SK-N-MC (cell line): ENCODE measurements around the gene TNFAIP2.

Source experiments
- DNase-seq: peaks from one replicate; pipeline ENCODE4 v3.0.0-alpha.2; 2011; ENCODE audit warnings: low read depth, low spot score
- H3K27ac ChIP-seq: fragments of 200-600 bp; sonication (generic); 2 replicates; pipeline ENCODE4 v1.5.1; 2016; ENCODE audit warnings: mixed run types
- H3K36me3 ChIP-seq: fragments of 200-600 bp; sonication (generic); 2 replicates; pipeline ENCODE4 v1.6.1; 2017; ENCODE audit warnings: antibody characterized with exemption, low read length, mixed read lengths; ENCODE audit not compliant: insufficient read depth
- H3K4me3 ChIP-seq: fragments of 200-600 bp; sonication (generic); 2 replicates; pipeline ENCODE4 v1.5.1; 2016
- H3K9ac ChIP-seq: fragments of 200-600 bp; sonication (generic); 2 replicates; pipeline ENCODE4 v1.8.0; 2017; ENCODE audit warnings: mixed run types, mixed read lengths; ENCODE audit not compliant: insufficient read length
- H3K9me3 ChIP-seq: fragments of 200-600 bp; sonication (generic); 2 replicates; pipeline ENCODE4 v1.6.1; 2017; ENCODE audit warnings: low read depth, mild to moderate bottlenecking, antibody characterized with exemption, low read length, moderate library complexity, mixed read lengths
- EZH2 ChIP-seq: fragments of 200-600 bp; sonication (generic); IDR thresholded peaks from one replicate; pipeline ENCODE4 v1.6.1; 2017; ENCODE audit warnings: antibody characterized with exemption
- FOXP2 ChIP-seq: optimal IDR thresholded peaks from 2 replicates; pipeline ENCODE3; 2011; ENCODE audit warnings: mild to moderate bottlenecking, moderate library complexity; ENCODE audit not compliant: insufficient read depth; ENCODE audit errors: extremely low read length, control extremely low read depth
- POLR2AphosphoS5 ChIP-seq: IDR thresholded peaks from 2 replicates; pipeline ENCODE4 v1.6.1; 2012; ENCODE audit warnings: mild to moderate bottlenecking, low read depth, low read length, borderline replicate concordance

Gene TNFAIP2

DNA sequence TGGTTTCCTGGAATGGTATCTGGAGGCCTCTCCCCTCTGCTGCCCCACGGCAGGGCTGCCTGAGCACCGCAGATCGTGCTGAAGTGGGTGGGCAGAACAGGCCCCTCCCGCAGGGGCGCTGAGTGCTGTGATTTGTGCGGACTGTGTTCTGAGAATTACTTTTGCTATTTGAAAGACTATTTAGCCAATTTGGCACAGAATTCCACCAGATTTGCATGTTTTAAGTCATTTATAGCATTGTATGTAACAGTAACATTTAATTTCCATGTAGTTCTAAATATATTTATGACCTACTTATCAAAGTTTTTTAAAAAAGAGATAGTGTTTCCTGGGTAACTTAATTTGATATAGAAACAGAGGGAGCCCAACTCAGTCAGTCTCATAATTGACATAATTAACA lies 55.3 kb downstream of the TNFAIP2 start:
- H3K9ac ChIP-seq, result no peak overlapping the region
- H3K36me3 ChIP-seq, result no peaks in the 10 kb centered on the region
- no peak overlapping the region for H3K4me3 ChIP-seq
- TF ChIP-seq FOXP2 (no peak), POLR2AphosphoS5 (no peak), EZH2 (no peak)
- DNase-seq, result no peak
- H3K9me3 ChIP-seq, result no peaks in the 10 kb centered on the region
- no peak overlapping the region for H3K27ac ChIP-seq

DNA sequence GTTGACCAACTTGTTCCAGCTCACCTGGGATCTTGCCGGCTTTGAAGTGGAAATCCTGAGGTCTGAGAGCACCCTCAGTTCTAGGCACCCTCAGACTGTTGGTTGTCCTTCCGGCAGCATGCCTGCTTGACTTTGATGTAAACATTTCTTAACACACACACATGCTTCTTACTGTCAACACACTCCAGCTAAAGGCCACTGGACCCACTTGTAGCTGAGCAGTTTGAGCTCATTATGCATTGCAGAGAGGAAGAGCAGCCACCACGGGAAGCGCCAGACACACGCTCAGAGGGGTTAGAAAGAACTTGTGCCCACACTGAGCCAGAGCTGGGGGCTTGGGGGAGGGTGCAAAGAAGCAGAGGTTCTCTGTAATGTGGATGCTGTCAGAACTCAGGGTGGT lies 55.8 kb downstream of the TNFAIP2 start:
- DNase-seq, result no peak
- TF ChIP-seq FOXP2 (no peak), EZH2 (no peak), POLR2AphosphoS5 (no peak)
- H3K4me3 ChIP-seq, result no peak overlapping the region
- no peak overlapping the region for H3K9ac ChIP-seq
- H3K9me3 ChIP-seq, result no peaks in the 10 kb centered on the region
- no peak overlapping the region for H3K27ac ChIP-seq
- no peaks in the 10 kb centered on the region for H3K36me3 ChIP-seq

DNA sequence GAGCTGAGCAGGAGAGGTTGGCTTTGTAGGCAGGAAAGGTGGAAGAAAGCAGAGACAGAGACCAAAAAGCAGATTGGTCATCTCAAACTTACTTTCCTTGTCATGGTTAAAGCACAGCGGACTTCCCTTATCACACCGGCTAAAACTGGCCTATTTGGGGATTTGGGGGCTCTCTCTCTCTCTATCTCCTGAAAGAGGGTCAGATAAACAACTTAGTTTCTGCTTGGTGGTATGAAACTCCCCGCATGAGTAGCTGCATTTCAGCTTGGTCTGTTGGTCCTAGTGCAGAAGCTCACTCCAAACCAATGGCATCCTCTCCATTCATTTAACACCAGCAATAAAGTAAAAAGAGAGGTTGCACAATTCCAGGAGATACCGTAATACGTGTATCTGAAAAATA lies 57.1 kb downstream of the TNFAIP2 start:
- no peaks in the 10 kb centered on the region for H3K36me3 ChIP-seq
- TF ChIP-seq FOXP2, result no peak
- no peak for TF ChIP-seq POLR2AphosphoS5
- TF ChIP-seq EZH2, result no peak
- H3K9me3 ChIP-seq, result no peaks in the 10 kb centered on the region
- H3K27ac ChIP-seq, result no peak overlapping the region
- DNase-seq, result no peak
- H3K9ac ChIP-seq, result no peak overlapping the region
- no peak overlapping the region for H3K4me3 ChIP-seq

DNA sequence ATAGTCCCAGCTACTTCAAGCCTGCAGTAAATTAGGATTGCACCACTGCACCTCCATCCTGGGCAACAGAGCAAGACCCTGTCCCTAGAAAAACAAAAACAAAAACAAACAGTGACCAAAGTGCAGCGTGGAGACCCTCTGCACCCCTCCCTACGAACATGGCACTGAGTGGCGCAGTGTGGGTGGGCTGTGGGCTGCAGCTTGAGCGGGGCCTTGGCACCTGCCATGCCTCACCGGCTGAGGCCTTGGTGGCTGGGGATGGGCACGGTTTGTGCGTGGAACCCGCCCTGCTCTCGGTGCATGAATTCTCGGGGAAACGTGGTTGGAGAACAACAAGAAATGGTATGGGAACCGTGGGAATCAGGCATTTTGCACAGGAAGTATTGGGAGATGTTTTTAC lies 60.8 kb downstream of the TNFAIP2 start:
- Histone ChIP-seq H3K9me3 (no peaks in the 10 kb centered on the region), H3K27ac (no peak overlapping the region), H3K9ac (no peak overlapping the region), H3K4me3 (no peak overlapping the region), H3K36me3 (no peaks in the 10 kb centered on the region)
- no peak for DNase-seq
- no peak for TF ChIP-seq POLR2AphosphoS5
- TF ChIP-seq FOXP2, result no peak
- no peak for TF ChIP-seq EZH2

DNA sequence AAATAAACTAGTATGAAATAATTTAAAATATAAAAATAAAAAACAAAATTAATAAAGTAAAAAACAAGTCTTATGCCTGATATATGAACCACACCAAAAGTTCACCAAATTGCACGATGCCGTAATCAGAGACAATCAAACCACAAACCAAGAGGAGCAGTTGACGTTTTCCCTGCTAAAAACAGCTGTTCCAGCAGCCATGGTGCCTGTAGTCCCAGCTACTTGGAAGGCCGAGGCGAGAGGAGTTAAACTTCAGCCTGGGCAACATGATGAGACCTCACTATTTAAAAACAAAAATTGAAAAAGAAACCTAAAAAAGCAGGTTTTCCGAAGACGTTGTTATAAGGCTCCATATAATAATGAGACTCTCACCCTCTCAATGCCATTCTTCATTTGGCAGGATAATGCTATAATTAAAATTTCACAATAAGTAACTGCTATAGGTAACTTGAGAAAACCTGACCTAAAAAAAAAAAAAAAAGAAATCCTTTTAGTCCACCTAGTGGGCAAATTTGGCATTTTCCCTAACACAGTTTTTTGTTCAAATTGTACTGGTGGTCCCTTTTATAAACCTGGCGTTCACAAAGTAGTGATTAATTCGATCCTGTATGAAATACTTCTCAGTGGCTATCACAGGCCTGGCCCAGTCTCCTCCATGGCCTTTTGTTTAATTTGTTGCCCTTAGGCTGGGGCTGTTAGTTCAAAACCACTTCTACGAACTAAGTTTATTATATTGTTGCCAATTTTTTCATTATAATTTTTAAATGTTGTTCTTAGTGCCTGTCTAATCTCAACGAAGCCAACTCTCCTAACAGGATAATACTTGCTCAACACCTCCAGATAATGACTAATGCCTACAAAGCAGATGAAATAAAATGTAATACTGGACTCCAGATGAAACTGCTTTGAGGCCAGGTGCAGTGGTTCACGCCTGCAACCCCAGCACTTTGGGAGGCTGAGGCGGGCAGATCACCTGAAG lies 62.1 kb downstream of the TNFAIP2 start:
- H3K4me3 ChIP-seq, result no peak overlapping the region
- TF ChIP-seq EZH2 (no peak), POLR2AphosphoS5 (no peak), FOXP2 (no peak)
- no peak overlapping the region for H3K27ac ChIP-seq
- no peak for DNase-seq
- no peak overlapping the region for H3K9ac ChIP-seq
- no peaks in the 10 kb centered on the region for H3K36me3 ChIP-seq
- H3K9me3 ChIP-seq, result no peaks in the 10 kb centered on the region

DNA sequence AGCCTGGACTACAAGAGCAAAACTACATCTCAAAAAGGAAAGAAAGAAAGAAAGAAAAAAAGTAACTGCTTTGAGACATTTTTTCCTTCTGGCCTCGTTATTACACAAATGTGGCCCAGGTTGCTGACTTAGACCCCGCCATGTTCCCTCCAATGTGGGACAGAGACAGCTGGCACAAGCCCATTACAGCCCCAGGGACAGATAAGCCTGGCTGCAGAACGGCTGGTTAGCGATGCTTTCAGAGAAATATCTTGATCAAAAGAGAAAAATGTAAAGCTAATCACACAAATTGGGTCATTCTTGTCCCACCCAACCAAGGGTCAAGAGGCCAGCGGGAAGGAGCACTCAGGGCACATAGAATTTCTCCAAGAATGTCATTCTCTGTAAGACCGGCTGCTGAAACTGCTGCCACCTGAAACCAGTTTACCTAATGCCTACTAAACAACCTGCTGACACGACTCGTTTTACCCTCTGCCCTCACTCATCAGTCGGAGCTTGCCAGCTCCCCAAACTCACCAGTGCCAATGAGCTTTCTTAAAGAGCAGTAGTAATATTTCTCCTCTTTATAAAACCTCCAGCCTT lies 63.1 kb downstream of the TNFAIP2 start:
- no peak for DNase-seq
- H3K9ac ChIP-seq, result no peak overlapping the region
- H3K36me3 ChIP-seq, result no peaks in the 10 kb centered on the region
- no peaks in the 10 kb centered on the region for H3K9me3 ChIP-seq
- TF ChIP-seq EZH2 (no peak), POLR2AphosphoS5 (no peak), FOXP2 (no peak)
- no peak overlapping the region for H3K27ac ChIP-seq
- no peak overlapping the region for H3K4me3 ChIP-seq
